ENCODE results near the gene OR10G3. TPM values are rescaled to one million over a fixed set of nuclear protein-coding genes. Genes with fewer than 3 reads are reported as not detected.
"Not testable (repeated sequence)": the region's sequence is repeated elsewhere in the genome, so short reads cannot be mapped to it uniquely, and the experiment has no call there.

The OR10G3 gene
- total RNA-seq, 2 experiments from 2014 or later, result not detected

DNA sequence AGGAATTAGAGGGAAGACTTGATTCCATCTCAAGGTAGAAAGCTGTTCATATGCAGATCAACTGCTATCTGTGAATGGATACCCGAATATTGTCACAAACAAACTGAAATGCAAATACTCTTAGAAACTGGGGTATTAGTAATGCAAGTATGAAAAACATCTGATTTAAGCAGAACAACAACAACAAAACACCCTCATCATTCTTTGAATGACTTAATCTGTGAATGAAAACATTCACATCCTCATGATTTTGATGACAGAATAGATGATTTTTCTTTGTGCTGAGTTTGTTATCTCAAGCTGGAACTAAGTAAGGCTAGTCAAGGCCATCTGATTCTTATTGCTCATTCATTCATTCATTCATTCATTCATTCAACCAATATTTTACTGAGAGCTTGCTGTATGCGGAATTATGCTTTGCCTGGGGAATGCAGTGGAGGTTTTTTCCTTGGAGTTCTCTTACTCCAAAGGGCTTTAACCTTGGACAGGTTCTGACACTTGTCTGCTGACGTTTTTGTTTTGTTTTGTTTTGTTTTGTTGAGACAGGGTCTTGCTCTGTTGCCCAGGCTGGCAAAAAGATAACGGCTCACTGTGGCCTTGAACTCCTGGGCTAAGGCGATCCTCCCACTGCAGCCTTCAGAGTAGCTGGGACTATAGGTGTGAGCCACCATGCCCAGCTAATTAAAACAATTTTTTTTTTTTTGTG lies 23.3 kb downstream of the OR10G3 start:
- ChIA-PET CTCF (interaction anchor here (0.6 to 6.2 kb wide), 20 partner anchors 10 to 126 kb away, joined by 3 to 100 read pairs (median 4); partner anchors contain the start of genes CHD8, METTL3, SALL2 and TOX4), POLR2A (interaction anchor here (0.7 to 1.9 kb wide), 3 partner anchors 46 to 300 kb away, joined by 3 to 7 read pairs (median 3); partner anchors contain the start of gene METTL3)
- TF ChIP-seq CTCF (IDR thresholded peaks at IDR 0.05), result no peak
- no peaks in the 10 kb centered on the region for H3K27me3 Mint-ChIP-seq
- no peaks in the 10 kb centered on the region for H3K9me3 Mint-ChIP-seq
- DNase-seq, result no peak
- H3K27ac Mint-ChIP-seq, result no peak overlapping the region
- H3K36me3 Mint-ChIP-seq (ENCODE audit: low read depth), result no peaks in the 10 kb centered on the region
- peaks cover 5% of the 10 kb centered on the region for H3K4me1 Mint-ChIP-seq (ENCODE audit: low read depth)
- H3K4me3 Mint-ChIP-seq, result no peak overlapping the region
- ATAC-seq, result no peak
- intact Hi-C loops (cut with micrococcal nuclease), result loop anchor here (1.0 kb wide), 1 partner anchor 58 kb away; no protein-coding TSS in a partner anchor

DNA sequence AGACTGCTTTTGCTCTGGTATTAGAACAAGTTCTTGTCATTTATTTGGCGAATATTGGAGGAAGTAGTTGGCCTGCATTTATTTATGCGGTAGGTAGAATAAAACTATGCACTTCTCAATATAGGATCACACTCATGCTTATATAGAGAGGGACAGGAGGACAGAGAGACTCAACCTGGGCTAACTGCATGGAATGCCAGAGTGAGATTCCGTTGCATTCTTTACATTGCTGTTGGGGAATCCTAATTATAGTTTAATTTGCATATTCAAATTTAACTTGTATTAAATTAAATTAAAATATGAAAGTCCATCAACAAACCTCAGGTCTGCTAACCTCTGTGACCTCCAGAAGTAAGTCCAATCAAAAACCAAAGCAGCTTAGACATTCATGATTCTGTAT lies 26.6 kb downstream of the OR10G3 start:
- no peak overlapping the region for H3K4me3 Mint-ChIP-seq
- ChIA-PET CTCF (interaction anchor here (2.5 kb wide), 1 partner anchor 55 kb away, joined by 14 read pairs; no protein-coding TSS in a partner anchor), POLR2A (no interaction called here)
- H3K27me3 Mint-ChIP-seq, result no peaks in the 10 kb centered on the region
- DNase-seq (no peak), ATAC-seq (no peak)
- intact Hi-C loops (cut with micrococcal nuclease), result no loop called here
- H3K9me3 Mint-ChIP-seq, result no peaks in the 10 kb centered on the region
- H3K27ac Mint-ChIP-seq, result no peak overlapping the region
- TF ChIP-seq CTCF (IDR thresholded peaks at IDR 0.05), result no peak
- peaks cover 5% of the 10 kb centered on the region for H3K4me1 Mint-ChIP-seq (ENCODE audit: low read depth)
- H3K36me3 Mint-ChIP-seq (ENCODE audit: low read depth), result no peaks in the 10 kb centered on the region

- POLR2A ChIA-PET, ATAC-seq, CTCF ChIA-PET: not testable (repeated sequence)
These were observed 35.3 kb downstream of the OR10G3 start for GRCh38 chr14:21544588-21544987.

GRCh38 chr14:21543963-21544362 lies 35.9 kb downstream of the OR10G3 start:
- ATAC-seq (no peak), DNase-seq (no peak)
- intact Hi-C loops (cut with micrococcal nuclease), result no loop called here
- ChIA-PET POLR2A (no interaction called here), CTCF (no interaction called here)
- Mint-ChIP-seq H3K4me3 (no peak overlapping the region), H3K27ac (no peak overlapping the region), H3K4me1 (ENCODE audit: low read depth) (no peaks in the 10 kb centered on the region), H3K9me3 (no peaks in the 10 kb centered on the region), H3K36me3 (ENCODE audit: low read depth) (no peaks in the 10 kb centered on the region), H3K27me3 (peaks cover 10% of the 10 kb centered on the region)
- TF ChIP-seq CTCF (IDR thresholded peaks at IDR 0.05), result no peak

More at GRCh38 chr14:21544588-21544987, 35.3 kb downstream of the OR10G3 start:
- H3K4me3 Mint-ChIP-seq; H3K9me3 Mint-ChIP-seq; DNase-seq; H3K27ac Mint-ChIP-seq; H3K4me1 Mint-ChIP-seq (ENCODE audit: low read depth); H3K36me3 Mint-ChIP-seq (ENCODE audit: low read depth); H3K27me3 Mint-ChIP-seq; intact Hi-C loops (cut with micrococcal nuclease): not testable (repeated sequence)

- intact Hi-C loops (cut with micrococcal nuclease), result no loop called here
- Mint-ChIP-seq H3K36me3 (ENCODE audit: low read depth) (no peaks in the 10 kb centered on the region), H3K27me3 (peaks cover 11% of the 10 kb centered on the region), H3K4me3 (no peak overlapping the region), H3K4me1 (ENCODE audit: low read depth) (no peaks in the 10 kb centered on the region), H3K27ac (no peak overlapping the region), H3K9me3 (no peaks in the 10 kb centered on the region)
- ATAC-seq (no peak), DNase-seq (no peak)
- no peak for TF ChIP-seq CTCF (IDR thresholded peaks at IDR 0.05)
- ChIA-PET CTCF (no interaction called here), POLR2A (no interaction called here)
These were observed 36.3 kb downstream of the OR10G3 start for GRCh38 chr14:21543521-21543960.
